Measurements from ENCODE around the gene MTFP1. TPM values are rescaled to one million over a fixed set of nuclear protein-coding genes. Genes with fewer than 3 reads are reported as not detected.

Gene MTFP1
- total and polyA plus RNA-seq, 9 of the 15 experiments (the other 6 are each of a cell fraction or from before 2014, with no cell fraction given) = 10.7 to 52.0 (median 30.1) TPM

DNA sequence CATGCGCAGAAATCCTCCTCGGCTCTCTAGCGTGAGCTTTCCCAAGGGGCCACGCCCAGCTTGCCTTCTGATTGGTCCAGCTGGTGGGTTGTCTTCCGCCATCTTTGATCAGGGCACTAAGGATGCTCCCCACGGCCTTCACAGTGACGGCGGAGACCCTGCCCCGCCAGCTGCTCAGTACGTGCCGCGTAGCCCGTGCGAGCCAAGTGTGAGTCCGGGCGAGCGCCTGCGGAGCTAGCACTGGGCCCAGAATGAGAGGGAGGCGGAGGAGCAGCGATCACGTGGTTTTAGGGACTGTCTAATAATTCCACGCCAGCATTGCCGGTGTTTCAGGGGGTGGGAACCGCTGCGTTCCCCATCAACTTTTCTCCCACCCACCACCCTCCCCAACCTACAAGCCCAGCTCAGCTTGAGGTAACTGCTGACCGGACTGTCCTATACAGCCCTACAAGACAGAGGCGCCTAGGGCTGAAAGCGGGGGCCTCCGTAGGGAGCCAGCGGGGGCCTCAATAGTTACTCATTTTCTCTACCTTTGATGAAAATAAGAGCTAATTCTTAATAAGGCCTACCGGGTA, 1.5 kb upstream of the MTFP1 start (continued):
- no peak for TF ChIP-seq PHF20 (IDR thresholded peaks at IDR 0.05; ENCODE audit: partially characterized antibody)
- TF ChIP-seq CXXC5 (CRISPR knock-in tag; IDR thresholded peaks at IDR 0.05) = peak; percentile 93
- TF ChIP-seq PKNOX1 (IDR thresholded peaks at IDR 0.05) = peak; percentile 49
- TF ChIP-seq ADNP (tag; IDR thresholded peaks at IDR 0.05) = no peak
- TF ChIP-seq POLR2H (tag; IDR thresholded peaks at IDR 0.05; ENCODE audit: low read depth) = no peak; the same call in 1 of the 2 replicates
- no peak for TF ChIP-seq GATA2 (CRISPR knock-in tag; IDR thresholded peaks at IDR 0.05)
- TF ChIP-seq NBN (IDR thresholded peaks at IDR 0.05; ENCODE audit: low read depth) = no peak
- TF ChIP-seq FOXP4 (CRISPR knock-in tag; IDR thresholded peaks at IDR 0.05; ENCODE audit: borderline replicate concordance) = no peak
- peak; percentile 73; the same call in 1 of the 2 replicates for TF ChIP-seq ZNF24 (IDR thresholded peaks at IDR 0.05)
- no peak; the same call in 1 of the 2 replicates for TF ChIP-seq JUN (IDR thresholded peaks at IDR 0.05; ENCODE audit: borderline replicate concordance, low read depth, low read length)
- TF ChIP-seq JUN (CRISPR knock-in tag; IDR thresholded peaks at IDR 0.05; ENCODE audit: borderline replicate concordance) = no peak
- 0 out of 2 replicates have a peak, but pooled peaks have one; percentile 8 for TF ChIP-seq CBFA2T3 (IDR thresholded peaks at IDR 0.05)
- TF ChIP-seq, protein P1, sequence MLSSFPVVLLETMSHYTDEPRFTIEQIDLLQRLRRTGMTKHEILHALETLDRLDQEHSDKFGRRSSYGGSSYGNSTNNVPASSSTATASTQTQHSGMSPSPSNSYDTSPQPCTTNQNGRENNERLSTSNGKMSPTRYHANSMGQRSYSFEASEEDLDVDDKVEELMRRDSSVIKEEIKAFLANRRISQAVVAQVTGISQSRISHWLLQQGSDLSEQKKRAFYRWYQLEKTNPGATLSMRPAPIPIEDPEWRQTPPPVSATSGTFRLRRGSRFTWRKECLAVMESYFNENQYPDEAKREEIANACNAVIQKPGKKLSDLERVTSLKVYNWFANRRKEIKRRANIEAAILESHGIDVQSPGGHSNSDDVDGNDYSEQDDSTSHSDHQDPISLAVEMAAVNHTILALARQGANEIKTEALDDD (IDR thresholded peaks at IDR 0.05) = no peak
- peak; percentile 91 for TF ChIP-seq ZBTB7A (IDR thresholded peaks at IDR 0.05; ENCODE audit: borderline replicate concordance, control insufficient read depth, low read depth, low read length)
- no peak for TF ChIP-seq ASH1L (IDR thresholded peaks at IDR 0.05; ENCODE audit: borderline replicate concordance, low read depth, partially characterized antibody)
- TF ChIP-seq ZNF583 (CRISPR knock-in tag; IDR thresholded peaks at IDR 0.05) = no peak
- peak in 1 of 2 experiments; percentile 78; a peak in 1 of 4 replicates for TF ChIP-seq ARNT (IDR thresholded peaks at IDR 0.05)
- peak; percentile 94 for TF ChIP-seq USF1 (CRISPR knock-in tag; IDR thresholded peaks at IDR 0.05)
- TF ChIP-seq CTCF (IDR thresholded peaks at IDR 0.05 in 2 of 3, conservative IDR thresholded peaks at IDR 0.05 in 1 of 3; ENCODE audit: insufficient read depth in 2 of 3, low read depth in 1 of 3, low read length in 3 of 3) = 0 out of 6 replicates have a peak, but pooled peaks of 1 of the 3 experiments have one; percentile 6
- TF ChIP-seq TAF9B (IDR thresholded peaks at IDR 0.05; ENCODE audit: partially characterized antibody) = peak; percentile 82
- TF ChIP-seq ESRRA (IDR thresholded peaks at IDR 0.05; ENCODE audit: borderline replicate concordance, low read depth) = peak; percentile 28; the same call in 1 of the 2 replicates
